Adipose tissue (tissue), 3 donors: ENCODE measurements around the gene ASF1B. TPM values are rescaled to one million over a fixed set of nuclear protein-coding genes. Genes with fewer than 3 reads are reported as not detected.

ENCODE experiments used
- H3K27ac ChIP-seq: one replicate; pipeline ENCODE4 v1.5.1; 2013; ENCODE audit warnings: low read depth, low read length
- WGBS, 3 donors: extraction: QIAGEN DNeasy Blood & Tissue Kit; methylation state at CpG; one replicate each; pipeline ENCODE4 v1.1.7; 2013; 5-methylcytosine and 5-hydroxymethylcytosine counted together
- polyA plus RNA-seq, 3 donors: library from polyadenylated mRNA; stranded (reverse); fragments of 200-250 nt; gene quantifications; one replicate each; pipeline ENCODE4 v1.2.3, GENCODE V29; 2013
- donor health status: healthy with polysubstance abuse.
- donor health status: Bipolar disorder and iron deficiency.
- donor health status: healthy.

Gene ASF1B
- polyA plus RNA-seq, 3 donors = 0.40 to 1.8 (median 0.71) TPM

GRCh38 chr19:14145381-14145780 is 9.0 kb upstream of the ASF1B start:
- 83 to 84% (median 84%) methylated on average over 6 of the region's 6 CpGs for WGBS, 3 donors
- no peak overlapping the region for H3K27ac ChIP-seq

- 79 to 86% (median 82%) methylated on average over 12 of the region's 12 CpGs for WGBS, 3 donors
- no peak overlapping the region for H3K27ac ChIP-seq
Observed at GRCh38 chr19:14142262-14143190, 6.1 kb upstream of the ASF1B start.

- no peak overlapping the region for H3K27ac ChIP-seq
- 94 to 96% (median 96%) methylated on average over 8 of the region's 8 CpGs for WGBS, 3 donors
Observed at GRCh38 chr19:14141041-14141440, 4.7 kb upstream of the ASF1B start.

GRCh38 chr19:14139944-14140343 is 3.6 kb upstream of the ASF1B start:
- H3K27ac ChIP-seq = no peak overlapping the region
- 54 to 92% (median 72%) methylated on average over 9 of the region's 9 CpGs for WGBS, 3 donors

GRCh38 chr19:14138576-14139265 is 2.3 kb upstream of the ASF1B start:
- no peak overlapping the region for H3K27ac ChIP-seq
- 61 to 77% (median 74%) methylated on average over 9 of the region's 9 CpGs for WGBS, 3 donors

GRCh38 chr19:14135985-14136508 is 342 bp downstream of the ASF1B start:
- WGBS, 3 donors = 0 to 1% (median 0%) methylated on average over 20 to 38 of the region's 38 CpGs
- no peak overlapping the region for H3K27ac ChIP-seq

GRCh38 chr19:14135355-14135754 is 1.0 kb downstream of the ASF1B start:
- WGBS, 3 donors = 33 to 52% (median 41%) methylated on average over 6 of the region's 6 CpGs
- H3K27ac ChIP-seq = no peak overlapping the region

GRCh38 chr19:14127929-14128509 is 8.4 kb downstream of the ASF1B start:
- 47 to 68% (median 48%) methylated on average over 4 of the region's 4 CpGs for WGBS, 3 donors
- no peak overlapping the region for H3K27ac ChIP-seq

GRCh38 chr19:14127176-14127575 is 9.2 kb downstream of the ASF1B start:
- H3K27ac ChIP-seq = no peak overlapping the region
- WGBS, 3 donors = 43 to 65% (median 50%) methylated on average over 8 of the region's 8 CpGs

- WGBS, 3 donors = 92 to 96% (median 94%) methylated on average over 6 of the region's 6 CpGs
- H3K27ac ChIP-seq = no peak overlapping the region
Observed at GRCh38 chr19:14122924-14123323, 13.5 kb downstream of the ASF1B start.

GRCh38 chr19:14120497-14120780 is 15.9 kb downstream of the ASF1B start:
- H3K27ac ChIP-seq = no peak overlapping the region
- WGBS, 3 donors = 94 to 95% (median 94%) methylated on average over 7 of the region's 7 CpGs

GRCh38 chr19:14119644-14120496 is 16.5 kb downstream of the ASF1B start:
- 86 to 93% (median 91%) methylated on average over 7 of the region's 7 CpGs for WGBS, 3 donors
- no peak overlapping the region for H3K27ac ChIP-seq

GRCh38 chr19:14119146-14119545 is 17.2 kb downstream of the ASF1B start:
- H3K27ac ChIP-seq = no peak overlapping the region
- 21 to 31% (median 31%) methylated on average over 3 of the region's 3 CpGs for WGBS, 3 donors

GRCh38 chr19:14118165-14119051 is 18.0 kb downstream of the ASF1B start:
- peak overlapping the region; percentile 96 for H3K27ac ChIP-seq
- WGBS, 3 donors = 1 to 3% (median 2%) methylated on average over 40 to 61 of the region's 61 CpGs

- 0 to 1% (median 0%) methylated on average over 35 to 65 of the region's 67 CpGs for WGBS, 3 donors
- H3K27ac ChIP-seq = peak within 1 kb of the TSS; percentile 96
Observed at GRCh38 chr19:14117668-14118164, 18.7 kb downstream of the ASF1B start, which contains the start of gene PRKACA. PRKACA (minus strand) TSS chr19:14117762; CDS start chr19:14117547, 215 bp downstream.

GRCh38 chr19:14116918-14117578 is 19.3 kb downstream of the ASF1B start:
- H3K27ac ChIP-seq = no peak overlapping the region
- 0 to 2% (median 1%) methylated on average over 21 to 32 of the region's 33 CpGs for WGBS, 3 donors

GRCh38 chr19:14116525-14116917 is 19.9 kb downstream of the ASF1B start:
- H3K27ac ChIP-seq = no peak overlapping the region
- 10 to 13% (median 13%) methylated on average over 6 of the region's 6 CpGs for WGBS, 3 donors
